Activated CD4-positive, CD25-positive, alpha-beta regulatory T cell (primary cell): ENCODE measurements around the gene MYH14.

Source experiments
- DNase-seq, 4 experiments: peaks; one replicate each; lab custom pipeline; 2025; lab: John Stamatoyannopoulos, UW

Gene MYH14

GRCh38 chr19:50203281-50204080, at the start of gene MYH14:
Gene MYH14 (plus strand): TSS chr19:50203622. CDS start chr19:50210366, 6,744 bp downstream.
- DNase-seq, result no peak

- DNase-seq, result no peak
Measured at GRCh38 chr19:50154529-50154928, 48.9 kb upstream of the MYH14 start.

GRCh38 chr19:50155520-50156109, 47.8 kb upstream of the MYH14 start:
- DNase-seq, result no peak

- DNase-seq, result no peak
Measured at GRCh38 chr19:50158577-50158976, 44.8 kb upstream of the MYH14 start.

- DNase-seq, result no peak
Measured at GRCh38 chr19:50159078-50159477, 44.3 kb upstream of the MYH14 start.

- no peak for DNase-seq
Measured at GRCh38 chr19:50162988-50163387, 40.4 kb upstream of the MYH14 start, which contains the start of gene IZUMO2. Gene IZUMO2 (minus strand): TSS chr19:50163281. CDS start chr19:50163194, 87 bp downstream.

- no peak for DNase-seq
Measured at GRCh38 chr19:50167314-50167721, 36.1 kb upstream of the MYH14 start.

- DNase-seq, result no peak
Measured at GRCh38 chr19:50171752-50172151, 31.7 kb upstream of the MYH14 start.

GRCh38 chr19:50172726-50173125, 30.7 kb upstream of the MYH14 start:
- DNase-seq, result no peak

GRCh38 chr19:50173127-50173526, 30.3 kb upstream of the MYH14 start:
- DNase-seq, result no peak

- no peak for DNase-seq
Measured at GRCh38 chr19:50174100-50174793, 29.2 kb upstream of the MYH14 start.

GRCh38 chr19:50175924-50176323, 27.5 kb upstream of the MYH14 start:
- DNase-seq, result no peak

GRCh38 chr19:50176775-50177174, 26.6 kb upstream of the MYH14 start:
- no peak for DNase-seq

- DNase-seq, result no peak
Measured at GRCh38 chr19:50178320-50178719, 25.1 kb upstream of the MYH14 start.

- DNase-seq, result no peak
Measured at GRCh38 chr19:50178859-50179537, 24.4 kb upstream of the MYH14 start.

GRCh38 chr19:50181121-50181520, 22.3 kb upstream of the MYH14 start:
- DNase-seq, result no peak

- DNase-seq, result no peak
Measured at GRCh38 chr19:50184196-50184595, 19.2 kb upstream of the MYH14 start.

GRCh38 chr19:50187937-50188336, 15.5 kb upstream of the MYH14 start:
- DNase-seq, result no peak

GRCh38 chr19:50189331-50189730, 14.1 kb upstream of the MYH14 start:
- DNase-seq, result no peak

GRCh38 chr19:50190439-50190891, 13.0 kb upstream of the MYH14 start:
- DNase-seq, result no peak

- no peak for DNase-seq
Measured at GRCh38 chr19:50191216-50191615, 12.2 kb upstream of the MYH14 start.
